GM19468 (cell line): Measurements from ENCODE around the gene AMOT.

Experiments used
- ATAC-seq: cut with Tn5 transposase; IDR thresholded peaks from one replicate; pipeline ENCODE4 v1.9.1; 2021; ENCODE audit warnings: mild to moderate bottlenecking, moderate library complexity, moderate number of reproducible peaks; ENCODE audit not compliant: unreplicated experiment; ENCODE audit errors: extremely low read depth

AMOT gene

DNA sequence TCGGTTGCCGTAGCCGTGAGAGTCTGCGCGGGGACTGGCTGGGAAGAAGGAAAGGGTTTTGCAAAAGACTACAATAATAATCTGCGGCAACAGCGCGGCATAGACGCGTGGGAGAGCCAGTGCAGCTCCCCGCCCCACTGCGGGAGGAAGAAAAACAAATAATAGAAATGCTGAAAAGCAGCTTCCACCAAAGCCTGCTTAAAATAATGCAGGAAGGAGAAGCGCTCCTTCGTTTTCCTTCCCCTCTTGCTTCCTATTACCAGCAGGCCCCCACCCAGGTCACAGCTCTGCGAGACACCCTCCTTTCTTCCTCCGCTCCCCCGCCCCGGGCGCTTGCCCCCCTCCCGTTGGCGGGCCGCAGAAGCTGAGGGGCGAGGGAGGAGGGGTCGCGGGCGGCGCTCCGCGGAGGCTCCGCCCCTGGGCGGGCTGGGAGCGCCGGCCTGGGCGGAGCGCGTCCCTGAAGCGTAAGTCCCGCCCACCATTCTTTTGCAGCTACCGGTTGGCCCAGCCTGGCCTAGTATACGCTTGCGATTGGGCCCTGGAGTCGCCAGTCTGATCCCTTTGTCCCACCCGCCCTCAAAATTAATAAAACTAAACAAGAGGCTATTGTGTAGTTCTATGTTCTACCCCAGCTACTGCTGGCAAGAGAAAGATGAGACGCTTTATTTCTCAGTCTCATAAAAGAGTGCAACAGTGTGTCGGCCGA is 636 bp upstream of the AMOT start:
- peak; percentile 96 for ATAC-seq

- ATAC-seq: no peak
Measured at GRCh38 chrX:112839856-112840255, 775 bp downstream of the AMOT start.

DNA sequence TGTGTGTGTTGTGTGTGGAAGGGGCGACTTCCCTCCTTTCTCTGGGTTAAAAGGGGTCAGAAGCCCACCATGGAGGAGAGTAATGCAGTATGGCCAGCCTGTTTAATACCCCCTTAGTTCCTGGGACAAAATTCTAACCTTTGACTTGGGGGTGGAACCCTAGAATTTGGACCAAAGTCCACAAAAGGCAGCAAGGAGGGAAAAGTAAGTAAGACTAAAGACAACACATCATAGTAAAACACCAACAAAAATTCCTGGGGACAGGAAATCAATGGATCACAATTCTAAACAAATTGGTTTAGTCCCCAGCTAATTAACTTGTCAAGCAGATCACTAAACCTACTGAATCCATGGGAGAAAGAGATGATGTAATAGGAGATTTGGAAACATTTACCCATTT is 3.1 kb downstream of the AMOT start:
- ATAC-seq: no peak

GRCh38 chrX:112835019-112835418 is 5.6 kb downstream of the AMOT start:
- ATAC-seq: no peak

- ATAC-seq: no peak
Measured at GRCh38 chrX:112834031-112834845, 6.4 kb downstream of the AMOT start.

DNA sequence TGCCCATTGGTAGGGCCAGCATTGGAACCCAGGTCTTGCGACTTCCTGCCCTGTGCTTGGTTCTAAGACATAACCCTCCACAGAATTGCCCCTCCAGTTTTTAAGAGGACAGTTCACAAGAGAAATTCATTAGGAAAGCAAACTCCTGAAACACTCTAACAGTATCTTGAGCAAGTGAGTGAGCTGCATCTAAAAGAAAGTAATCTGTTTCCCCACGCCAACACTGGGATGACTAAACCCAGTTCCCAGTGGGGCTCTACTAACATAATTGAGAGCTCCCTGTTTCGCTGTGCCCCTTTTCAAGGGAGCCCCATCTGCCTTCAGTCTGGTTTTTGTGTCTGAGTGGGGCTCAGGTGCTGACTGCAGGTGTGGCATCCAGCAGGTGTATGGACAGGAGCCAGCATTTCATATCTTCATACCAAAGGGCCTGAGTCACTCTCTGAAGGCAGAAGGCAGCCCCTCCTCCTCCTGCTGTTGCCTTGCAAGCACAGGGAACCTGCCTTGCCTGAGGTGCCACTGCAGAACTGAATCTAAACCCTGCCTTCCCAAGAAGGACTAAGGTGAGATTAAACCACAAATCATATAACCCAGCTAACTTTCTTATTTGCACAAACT is 8.0 kb downstream of the AMOT start:
- ATAC-seq: no peak

DNA sequence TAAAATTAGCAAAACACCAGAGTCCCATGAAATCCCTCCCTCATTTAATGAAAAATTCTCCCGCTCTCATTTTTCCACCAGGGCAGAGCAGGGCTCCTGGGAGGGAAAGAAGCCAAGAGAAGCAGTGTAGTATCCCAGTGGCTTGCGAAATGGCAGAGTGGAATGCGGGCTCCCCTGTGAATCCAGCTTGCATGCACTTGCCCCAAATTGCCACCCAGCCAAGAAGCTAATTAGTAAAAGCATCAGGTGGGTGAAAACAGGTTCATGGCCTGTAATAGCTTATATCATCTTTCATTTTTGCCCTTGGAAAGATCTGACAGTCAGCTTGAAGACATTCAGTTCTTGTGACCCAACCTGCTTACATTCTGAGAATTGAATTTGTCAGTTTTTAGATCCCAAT is 10.1 kb downstream of the AMOT start:
- ATAC-seq: no peak

DNA sequence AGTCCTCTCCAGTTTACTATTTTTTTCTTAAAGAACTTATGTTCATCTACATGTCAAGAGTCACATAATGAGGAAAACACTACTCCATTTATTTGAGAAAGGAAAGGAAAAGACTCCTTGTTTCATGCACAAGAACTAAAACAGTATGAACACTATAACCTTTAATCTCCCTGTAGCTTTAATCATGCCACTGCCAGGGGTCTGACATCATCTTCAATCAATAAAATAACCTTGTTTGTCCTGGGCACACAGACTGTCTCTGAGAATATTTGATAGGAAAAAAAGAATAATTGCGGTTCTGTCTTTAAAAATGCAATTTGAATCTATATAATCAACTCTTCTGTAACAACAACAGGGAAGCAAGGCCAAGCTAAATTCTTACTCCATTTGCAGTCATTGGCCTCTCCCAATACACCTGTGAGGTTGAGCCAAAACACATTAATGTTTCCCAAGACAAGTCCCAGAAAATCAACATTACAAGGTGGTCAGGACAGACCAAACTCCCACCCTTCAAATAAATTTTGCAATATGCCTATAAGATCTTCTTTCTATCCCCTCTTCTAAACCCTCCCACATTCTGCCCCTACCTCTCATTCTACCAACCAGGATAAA is 13.2 kb downstream of the AMOT start:
- no peak for ATAC-seq

DNA sequence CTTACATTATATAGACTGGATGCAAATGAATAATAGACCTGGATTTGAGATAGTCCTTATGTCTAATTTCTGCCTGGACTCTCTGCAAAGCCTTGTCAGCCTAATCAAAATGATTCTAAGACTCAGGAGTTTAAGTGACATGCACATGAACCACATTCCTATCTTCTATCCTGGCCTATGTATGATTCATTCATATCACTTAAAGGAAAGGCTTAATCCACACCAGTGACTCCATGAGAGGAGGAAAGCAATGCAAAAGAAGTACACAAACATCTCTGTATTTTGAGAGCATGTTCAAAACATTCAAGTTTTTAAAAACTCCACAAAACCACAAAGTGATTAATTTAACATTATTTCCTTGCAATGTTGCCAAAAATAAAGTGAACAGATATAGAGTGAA is 14.6 kb downstream of the AMOT start:
- ATAC-seq: no peak

DNA sequence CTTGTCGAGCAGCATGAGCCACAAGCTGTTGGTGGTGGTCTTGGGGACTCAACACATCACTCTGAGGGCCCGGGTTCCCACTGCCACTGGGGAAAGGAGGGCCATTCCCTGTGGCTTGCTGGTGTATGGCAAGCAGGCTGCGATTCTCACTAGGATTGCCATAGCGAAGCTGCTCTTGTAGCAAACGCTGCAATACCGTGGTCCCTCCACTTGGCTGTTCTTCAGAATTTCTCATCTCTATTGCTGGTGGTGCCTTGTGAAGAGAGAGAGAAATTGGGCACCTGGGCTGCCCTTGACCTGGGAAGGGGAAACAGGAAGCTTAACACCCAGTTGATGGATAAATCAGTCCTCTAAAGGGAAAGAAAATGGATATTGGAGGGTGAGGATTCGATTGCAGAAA is 17.7 kb downstream of the AMOT start:
- no peak for ATAC-seq

- ATAC-seq: no peak
Measured at GRCh38 chrX:112820364-112821268, 20.0 kb downstream of the AMOT start.

DNA sequence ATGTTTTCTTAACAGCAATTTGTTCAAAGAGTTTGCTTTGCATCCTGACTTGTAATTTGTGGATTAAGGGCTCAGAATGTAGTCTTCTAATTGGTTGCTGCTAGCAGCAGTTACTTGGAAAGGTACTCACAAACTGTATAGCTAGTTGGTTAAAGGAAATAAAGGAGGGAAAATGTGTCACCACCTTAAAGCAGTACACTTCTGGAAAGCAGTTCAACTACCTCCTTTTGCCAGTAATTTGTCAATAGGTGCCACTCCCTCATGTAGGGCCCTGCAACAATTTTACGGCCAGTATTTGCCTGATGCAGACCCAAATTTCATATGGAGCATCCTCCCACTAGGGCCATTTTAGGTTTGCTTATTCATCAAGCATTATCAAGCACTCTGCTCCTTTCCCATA is 20.8 kb downstream of the AMOT start:
- no peak for ATAC-seq

- no peak for ATAC-seq
Measured at GRCh38 chrX:112819008-112819640, 21.5 kb downstream of the AMOT start.

DNA sequence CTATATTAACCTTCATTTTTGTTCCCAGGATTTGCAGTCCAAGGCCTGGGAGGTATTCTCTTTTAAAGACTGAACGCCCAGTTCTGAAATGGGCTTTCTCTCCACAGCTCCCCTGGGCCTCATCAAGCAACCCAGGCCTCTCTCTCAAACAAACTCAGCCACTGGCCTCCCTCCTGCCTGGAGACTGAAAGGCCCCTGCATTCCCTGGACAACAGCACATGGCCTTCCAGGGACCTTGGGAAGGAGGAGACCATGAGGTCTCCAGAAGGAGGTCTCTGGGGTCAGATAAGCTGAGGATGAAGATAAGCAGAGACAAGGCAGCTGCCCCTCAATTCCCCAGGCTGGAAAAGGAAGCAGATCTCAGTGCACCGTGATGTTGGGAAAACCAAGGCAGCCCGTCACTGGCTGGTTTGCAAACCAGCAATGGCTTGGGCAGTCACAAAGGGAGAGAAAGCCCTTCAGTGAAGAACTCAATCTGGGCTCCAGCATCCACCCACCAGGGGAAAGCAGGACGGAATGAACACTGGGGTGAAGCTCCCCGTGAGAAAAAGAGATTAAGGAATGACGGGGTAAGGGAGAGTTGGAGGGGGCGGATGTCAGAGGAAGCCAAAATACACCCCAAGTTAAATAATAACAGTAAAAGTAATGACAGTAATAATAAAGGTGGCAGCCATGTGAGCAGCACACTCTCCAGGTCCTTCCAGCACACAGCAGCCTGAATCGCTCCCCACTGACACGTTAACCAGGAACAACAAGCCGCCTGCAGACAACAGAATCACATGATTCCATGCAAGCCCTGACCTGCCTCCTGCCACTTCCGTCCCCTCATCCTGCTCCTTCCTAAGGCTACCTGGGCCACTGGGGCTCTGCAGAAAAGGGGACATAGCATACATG is 22.3 kb downstream of the AMOT start:
- ATAC-seq: no peak

DNA sequence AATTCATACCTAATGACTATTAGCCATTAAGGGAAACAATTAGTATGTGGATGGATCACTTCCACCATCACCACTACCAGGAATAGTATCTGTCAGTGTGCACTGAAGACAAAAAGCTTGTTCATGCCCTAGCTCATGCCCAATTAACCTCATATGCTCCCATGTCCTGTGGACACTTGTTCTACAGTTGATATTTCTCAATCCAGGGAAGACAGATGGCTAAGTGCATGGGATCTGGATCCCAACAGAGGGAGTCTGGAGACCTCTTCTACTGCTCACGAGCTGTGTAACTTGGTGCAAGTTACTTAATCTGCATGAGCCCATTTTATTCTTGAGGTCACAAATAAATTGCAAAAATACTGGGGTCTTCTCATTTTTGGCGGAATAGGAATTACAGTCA is 23.7 kb downstream of the AMOT start:
- no peak for ATAC-seq

DNA sequence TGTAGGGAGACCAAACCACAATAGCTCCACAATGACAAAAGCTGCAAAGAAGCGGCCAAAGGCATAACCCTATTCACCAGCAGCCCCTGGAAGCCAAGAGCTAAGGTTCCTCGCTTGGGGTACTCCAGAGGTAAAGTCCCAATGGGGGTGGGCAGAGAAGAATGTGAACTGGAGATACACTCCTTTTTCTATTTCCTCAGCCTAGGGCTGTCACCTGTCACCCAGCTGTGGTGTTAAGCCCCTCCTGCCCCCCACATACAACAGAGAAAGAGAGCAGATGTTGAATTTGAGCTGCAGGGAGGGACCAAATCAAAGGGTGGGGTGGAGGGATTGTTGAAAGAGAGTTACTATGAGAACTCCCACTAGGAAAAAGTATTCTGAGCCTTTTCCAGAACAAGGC is 26.1 kb downstream of the AMOT start:
- no peak for ATAC-seq

- no peak for ATAC-seq
Measured at GRCh38 chrX:112812741-112813140, 27.9 kb downstream of the AMOT start.

GRCh38 chrX:112808651-112809195 is 31.9 kb downstream of the AMOT start:
- no peak for ATAC-seq
